Bronchus fibroblast of lung (primary cell): ENCODE data around the gene TCP11X2. TPM values are rescaled to one million over a fixed set of nuclear protein-coding genes. Genes with fewer than 3 reads are reported as not detected.

ENCODE experiments used
- total RNA-seq: library from RNA; depleted of rRNA; stranded (reverse); fragments of >200 nt; gene quantifications from 2 replicates; pipeline ENCODE4 v1.2.3, GENCODE V29; 2015

The TCP11X2 gene
- total RNA-seq = not detected in 2 replicates

DNA sequence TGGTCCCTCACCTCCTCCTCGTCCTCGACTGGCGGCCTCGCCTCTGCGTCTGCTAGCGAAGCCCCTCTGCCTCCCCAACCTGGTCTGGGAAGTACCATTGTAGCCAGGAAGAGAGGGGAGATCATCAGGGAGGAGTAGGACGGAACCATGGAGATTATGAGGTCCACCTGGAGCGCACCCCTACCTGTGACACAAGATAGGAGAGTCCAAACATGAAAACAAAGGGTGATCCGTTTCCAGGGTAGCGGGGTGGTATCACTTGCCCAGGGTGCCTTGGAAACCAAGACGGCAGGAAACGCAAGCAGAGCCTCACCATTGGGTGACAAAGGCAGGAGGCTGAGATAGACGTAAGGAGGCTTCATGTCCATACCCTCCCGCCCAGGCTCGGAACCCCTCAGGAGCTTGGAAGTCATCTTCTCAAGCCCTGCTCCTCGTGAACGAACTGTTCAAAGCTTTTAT lies at the start of gene TCP11X2:
Gene TCP11X2 (minus strand): TSS at position 51 of the 459 bp plus-strand sequence.

DNA sequence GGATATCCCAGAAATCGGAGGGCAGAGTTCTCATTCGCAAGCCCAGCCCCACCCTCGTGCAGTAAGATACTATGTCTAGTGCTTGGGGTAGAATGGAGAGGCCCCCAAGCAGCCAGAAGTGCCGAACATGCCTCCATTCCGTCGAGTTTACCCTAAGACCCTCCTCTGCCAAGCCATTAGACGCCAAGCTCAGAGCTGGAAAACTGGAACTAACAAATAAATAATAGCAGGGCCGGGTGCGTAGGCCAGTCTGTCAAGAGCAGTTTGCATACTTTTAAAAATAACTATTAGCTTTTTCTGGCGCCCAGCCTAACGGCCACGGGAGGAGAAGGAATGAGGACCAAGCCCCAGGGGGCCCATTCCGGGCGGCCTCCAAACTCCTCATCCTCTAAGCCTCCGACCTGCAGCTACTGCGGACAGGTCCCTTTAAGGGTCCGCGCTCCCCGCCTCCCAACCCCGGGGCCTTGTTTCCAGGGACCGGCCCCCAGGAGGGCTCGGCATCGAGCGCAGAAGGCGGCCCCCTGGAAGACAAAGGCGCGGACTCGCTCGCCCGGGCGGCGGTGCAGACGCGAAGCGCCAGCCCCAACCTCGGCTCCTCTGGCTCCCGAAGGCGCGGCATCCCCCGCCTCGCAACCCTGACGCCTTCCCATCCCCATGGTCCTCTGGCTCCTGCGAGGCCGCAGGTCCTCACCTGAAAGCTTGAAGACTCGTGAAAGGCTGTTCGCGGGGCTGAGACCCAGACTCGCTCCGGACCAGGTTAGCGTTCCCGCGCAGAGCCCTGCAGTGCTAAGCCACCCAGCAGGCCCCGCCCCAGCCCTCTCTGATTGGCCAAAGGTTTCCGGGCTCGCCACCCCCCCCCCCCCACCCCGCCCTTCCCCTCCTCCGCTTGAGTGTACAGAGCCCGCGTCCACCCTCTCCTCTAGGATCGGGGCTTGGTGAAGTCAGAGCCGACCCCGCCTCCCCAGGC lies 44.6 kb upstream of the TCP11X2 start, which contains the start of gene TMSB15A:
Gene TMSB15A (minus strand): TSS at position 765 of the 967 bp plus-strand sequence.

DNA sequence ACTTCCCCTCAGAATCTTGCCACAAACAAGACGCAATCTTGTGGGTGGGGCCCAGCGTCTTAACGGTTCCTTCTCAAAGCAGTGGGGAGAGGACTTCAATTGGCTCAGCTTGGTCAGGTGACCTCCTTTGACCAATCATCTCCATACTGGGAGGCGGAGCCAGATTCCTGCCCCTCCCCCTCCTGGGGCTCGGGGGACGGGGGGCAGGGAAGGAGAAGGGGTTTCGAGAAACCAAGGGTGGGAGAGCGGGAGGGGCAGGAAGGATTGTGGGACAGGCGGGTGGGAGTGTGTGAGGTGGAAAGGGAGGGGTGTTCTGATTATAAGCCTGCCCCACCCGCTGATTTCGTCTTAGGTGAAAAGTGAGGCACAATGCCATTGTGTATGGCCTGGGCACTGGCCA lies 31.7 kb downstream of the TCP11X2 start, which contains the start of gene NXF2B:
Gene NXF2B (minus strand): TSS at position 101 of the 400 bp plus-strand sequence. CDS start 59,972 bp downstream, outside the sequence.

Other genes with a start within 250 kb of the TCP11X2 start
- not detected in 2 replicates for gene NXF2, start 224.6 kb downstream of the TCP11X2 start, total RNA-seq
- not detected in 2 replicates for gene NXF2B, start 31.8 kb downstream of the TCP11X2 start, total RNA-seq
- 56.0 and 64.7 TPM in 2 replicates for gene TMSB15A, start 44.9 kb upstream of the TCP11X2 start, total RNA-seq
- gene ARMCX5, start 127.7 kb upstream of the TCP11X2 start, total RNA-seq = 11.6 and 14.5 TPM in 2 replicates
- gene GPRASP1, start 179.7 kb upstream of the TCP11X2 start, total RNA-seq = 0.74 and 1.0 TPM in 2 replicates
- gene GPRASP2, start 240.6 kb upstream of the TCP11X2 start, total RNA-seq = 9.8 and 10.6 TPM in 2 replicates
- gene GPRASP3, start 248.9 kb upstream of the TCP11X2 start, total RNA-seq = 1.6 and 2.4 TPM in 2 replicates